ENCODE measurements around the gene NIPAL1.

The NIPAL1 gene

DNA sequence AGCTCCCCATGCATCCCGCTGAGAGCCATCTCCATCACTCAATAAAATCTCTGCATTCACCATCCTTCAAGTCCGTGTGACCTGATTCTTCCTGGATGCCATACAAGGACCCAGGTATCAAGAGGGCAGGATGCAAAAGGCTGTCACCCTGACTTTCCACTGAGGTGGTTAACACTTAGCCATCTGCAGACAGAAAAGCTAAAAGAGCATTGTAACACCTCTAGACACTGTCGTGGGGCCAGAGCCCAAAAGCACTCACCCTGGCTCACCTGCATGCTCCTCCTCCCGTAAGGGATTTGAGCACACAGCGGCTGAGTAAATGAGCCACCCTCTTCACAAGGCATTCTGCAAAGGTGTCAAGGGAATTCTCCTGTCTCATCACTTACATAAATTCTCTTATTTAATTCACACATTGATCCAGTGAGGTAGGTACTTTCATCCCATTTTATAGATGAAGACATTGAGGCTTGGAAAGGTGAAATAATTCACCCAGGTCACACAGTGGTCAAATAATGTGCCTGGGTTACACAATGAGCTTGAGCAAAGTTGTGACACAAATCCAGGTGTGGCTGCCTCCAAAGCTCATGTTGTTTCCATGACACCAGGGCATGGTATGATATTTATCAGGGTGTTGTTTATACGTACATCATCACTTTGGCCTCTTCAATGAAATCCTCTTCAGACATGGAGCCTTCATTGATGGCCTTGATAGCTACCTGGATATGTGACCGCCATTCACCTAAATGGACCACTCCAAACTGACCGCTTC lies 69.4 kb downstream of the NIPAL1 start:
- TF ChIP-seq, protein P1, sequence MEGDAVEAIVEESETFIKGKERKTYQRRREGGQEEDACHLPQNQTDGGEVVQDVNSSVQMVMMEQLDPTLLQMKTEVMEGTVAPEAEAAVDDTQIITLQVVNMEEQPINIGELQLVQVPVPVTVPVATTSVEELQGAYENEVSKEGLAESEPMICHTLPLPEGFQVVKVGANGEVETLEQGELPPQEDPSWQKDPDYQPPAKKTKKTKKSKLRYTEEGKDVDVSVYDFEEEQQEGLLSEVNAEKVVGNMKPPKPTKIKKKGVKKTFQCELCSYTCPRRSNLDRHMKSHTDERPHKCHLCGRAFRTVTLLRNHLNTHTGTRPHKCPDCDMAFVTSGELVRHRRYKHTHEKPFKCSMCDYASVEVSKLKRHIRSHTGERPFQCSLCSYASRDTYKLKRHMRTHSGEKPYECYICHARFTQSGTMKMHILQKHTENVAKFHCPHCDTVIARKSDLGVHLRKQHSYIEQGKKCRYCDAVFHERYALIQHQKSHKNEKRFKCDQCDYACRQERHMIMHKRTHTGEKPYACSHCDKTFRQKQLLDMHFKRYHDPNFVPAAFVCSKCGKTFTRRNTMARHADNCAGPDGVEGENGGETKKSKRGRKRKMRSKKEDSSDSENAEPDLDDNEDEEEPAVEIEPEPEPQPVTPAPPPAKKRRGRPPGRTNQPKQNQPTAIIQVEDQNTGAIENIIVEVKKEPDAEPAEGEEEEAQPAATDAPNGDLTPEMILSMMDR (IDR thresholded peaks at IDR 0.05; ENCODE audit: borderline replicate concordance, insufficient read depth, low read depth, low read length), result no peak
- no peak overlapping the region for H3K4me3 ChIP-seq (ENCODE audit: low read depth, low read length)

Data from GM12875 (cell line).